Right ventricle myocardium inferior (tissue), 1 donor: ENCODE measurements around the gene MS4A10. TPM values are rescaled to one million over a fixed set of nuclear protein-coding genes. Genes with fewer than 3 reads are reported as not detected.
"Not testable (repeated sequence)": the region's sequence is repeated elsewhere in the genome, so short reads cannot be mapped to it uniquely, and the experiment has no call there.

Experiments
- ATAC-seq: fragments of 200-7000 bp; cut with Tn5 transposase; one replicate; pipeline ENCODE4 v1.9.1; 2020; ENCODE audit warnings: mild to moderate bottlenecking, moderate library complexity
- DNase-seq: peaks from one replicate; pipeline ENCODE4 v3.0.0; 2021; ENCODE audit errors: missing footprints
- intact Hi-C: fragments of 100-400 bp; cut with DNase I; formaldehyde crosslinking; loops from one replicate; pipeline ENCODE4 v1.11.0; 2022
- long read RNA-seq: library from polyadenylated mRNA; unstranded; transcript quantifications from one replicate; pipeline ENCODE4 v2.0.0, GENCODE V29; 2021
- total RNA-seq: library from RNA; stranded (reverse); fragmentation: NEBNext Ultra II Directional; extraction: Animal tissue kit (Norgen Biotek cat#: 25700); gene quantifications from one replicate; pipeline ENCODE4 v1.2.1, GENCODE V29; 2021
- donor health status: DM: no; HTN: yes; CAD: no; lungs with severe emphysema.

Gene MS4A10
- total RNA-seq = not detected
- long read RNA-seq = 0 reads

DNA sequence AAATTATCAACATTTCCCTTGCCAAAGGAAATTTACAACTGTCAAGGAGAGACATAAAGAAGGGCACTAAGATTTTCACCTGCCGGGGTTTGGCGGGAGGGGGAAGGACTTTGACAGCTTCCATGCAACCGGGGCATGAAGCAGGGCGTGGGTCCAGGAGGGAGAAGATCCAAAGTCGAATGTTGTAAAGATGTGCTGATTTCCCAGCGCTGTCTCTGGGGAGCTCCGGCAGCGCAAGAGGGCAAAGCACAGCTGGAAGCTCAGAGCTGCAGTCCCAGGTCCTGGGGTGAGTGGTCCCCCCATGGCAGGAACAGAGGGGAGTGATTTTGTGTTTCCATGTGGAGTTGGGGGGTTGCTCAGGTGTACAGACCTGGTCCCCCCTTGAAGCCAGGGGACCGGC is at the start of gene MS4A10:
MS4A10 (plus strand) TSS at position 198 of the 400 bp plus-strand sequence. CDS start 5,003 bp downstream, outside the sequence.
- intact Hi-C loops = no loop called here
- ATAC-seq = no peak
- no peak for DNase-seq

DNA sequence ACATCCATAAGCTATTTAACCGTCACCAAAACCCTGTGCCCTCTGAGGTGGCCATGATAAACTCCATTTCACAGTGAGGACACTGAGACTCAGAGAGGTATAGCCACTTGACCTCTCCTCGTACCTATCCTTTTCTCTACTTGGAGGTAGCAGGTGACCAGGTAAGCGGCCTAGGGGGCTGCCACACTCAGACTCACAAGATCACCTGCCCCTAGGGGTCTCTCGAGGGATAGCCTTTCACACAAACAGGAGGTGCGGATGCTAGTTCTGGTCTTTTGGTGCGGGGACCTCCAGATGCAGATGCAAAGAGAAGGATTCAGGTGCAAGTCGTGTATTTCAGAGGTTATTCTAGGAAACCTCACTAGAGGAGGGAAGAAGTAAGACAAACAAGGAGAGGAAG is 46.0 kb upstream of the MS4A10 start:
- no peak for ATAC-seq
- intact Hi-C loops = no loop called here
- DNase-seq = no peak

DNA sequence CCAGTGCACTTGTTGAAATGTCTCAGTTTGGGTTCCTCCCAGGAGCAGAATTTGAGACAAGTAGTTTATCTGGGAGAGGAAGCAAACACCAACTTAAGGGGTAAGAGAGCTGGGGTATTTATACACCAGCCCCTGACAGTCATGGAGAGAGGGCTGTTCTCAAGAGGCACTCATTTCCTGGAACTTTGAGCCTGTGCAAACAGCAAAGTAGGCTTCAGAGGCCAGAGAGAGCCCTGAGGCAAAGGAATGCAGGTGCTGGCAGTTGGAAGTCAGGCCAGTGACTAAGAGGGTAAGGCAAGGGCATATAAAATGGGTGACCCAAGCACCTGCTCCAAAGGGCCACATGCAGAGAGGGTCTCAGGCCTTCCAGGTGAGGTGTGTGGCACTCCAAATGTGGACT is 44.6 kb upstream of the MS4A10 start:
- DNase-seq (no peak), ATAC-seq (no peak)
- intact Hi-C loops = no loop called here

DNA sequence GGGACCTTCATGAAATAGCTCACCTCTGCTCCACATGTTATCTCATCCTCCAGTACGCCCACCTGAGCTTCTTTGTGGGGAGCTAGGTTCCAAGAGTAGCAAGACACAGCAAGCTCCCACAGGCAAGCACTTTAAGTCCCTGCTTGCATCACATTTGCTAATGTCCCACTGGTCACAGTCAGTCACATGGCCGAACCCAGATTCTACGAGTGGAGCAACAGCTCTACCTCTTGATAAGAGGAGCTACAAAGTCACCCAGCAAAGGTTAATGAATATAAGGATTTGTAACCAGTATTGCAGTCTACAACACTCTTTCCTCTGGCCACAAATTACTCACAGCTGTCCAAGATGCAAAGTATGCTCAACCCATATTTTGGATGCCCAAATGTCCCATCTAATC is 43.7 kb upstream of the MS4A10 start:
- ATAC-seq (no peak), DNase-seq (no peak)
- intact Hi-C loops = no loop called here

DNA sequence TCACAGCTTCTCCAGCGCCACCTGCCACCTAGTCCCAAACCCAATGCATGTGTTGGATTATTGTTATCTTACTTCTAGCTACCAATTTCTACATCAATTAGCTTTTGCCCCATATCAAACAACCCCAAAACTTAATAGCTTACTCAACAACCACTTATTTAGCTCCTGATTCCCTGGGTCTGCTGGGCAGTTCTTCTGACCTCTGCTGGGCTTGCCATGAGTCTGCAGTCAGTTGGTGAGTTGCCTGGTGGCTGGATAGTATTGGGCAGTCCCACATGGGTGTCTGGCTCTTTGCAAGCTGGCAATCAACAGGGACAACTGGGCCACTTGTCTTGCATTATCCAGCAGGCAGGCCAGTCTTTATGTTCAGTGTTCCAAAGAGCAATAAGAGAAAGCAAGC is 42.1 kb upstream of the MS4A10 start:
- ATAC-seq (no peak), DNase-seq (no peak)
- intact Hi-C loops = no loop called here

DNA sequence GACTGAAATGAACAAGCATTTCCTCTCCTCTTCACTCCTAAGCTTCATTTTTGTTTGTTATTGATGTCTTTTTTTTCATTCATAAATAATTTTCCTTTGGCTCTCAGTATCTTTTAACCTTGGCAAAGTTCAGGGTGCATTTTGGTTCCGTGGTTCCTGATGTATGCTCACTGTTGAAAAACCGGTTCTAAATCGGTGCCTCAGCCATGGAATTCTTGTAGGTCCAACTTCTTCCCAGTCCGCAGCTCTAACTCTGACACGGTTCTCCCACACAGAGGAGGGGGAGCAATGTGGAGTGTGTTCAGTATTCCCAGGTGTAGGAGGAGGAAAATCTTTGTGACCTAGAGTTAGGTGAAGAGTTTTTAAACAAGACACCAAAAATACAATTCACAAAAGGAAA is 41.0 kb upstream of the MS4A10 start:
- ATAC-seq = no peak
- no peak for DNase-seq
- intact Hi-C loops = no loop called here

DNA sequence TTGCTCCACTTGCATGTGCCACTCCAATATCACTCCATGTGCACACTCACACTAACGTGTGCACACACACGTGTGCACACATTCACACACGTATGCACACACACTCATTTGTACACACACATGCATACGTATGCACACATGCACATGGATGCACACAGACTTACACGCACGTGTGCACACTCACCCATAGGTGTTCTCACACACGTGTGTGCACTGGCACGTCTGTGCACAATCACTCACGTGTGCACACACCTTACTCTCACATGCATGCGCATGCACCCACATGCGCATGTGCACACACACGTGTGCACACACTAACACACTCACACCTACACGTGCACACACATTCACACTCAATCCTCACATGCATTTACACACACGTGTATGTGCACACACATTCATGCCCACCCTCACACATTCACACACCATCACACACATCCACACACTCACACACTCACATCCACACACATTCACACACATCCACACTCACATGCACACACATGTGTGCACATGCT is 37.7 kb upstream of the MS4A10 start:
- intact Hi-C loops = no loop called here
- DNase-seq = no peak
- ATAC-seq = no peak

DNA sequence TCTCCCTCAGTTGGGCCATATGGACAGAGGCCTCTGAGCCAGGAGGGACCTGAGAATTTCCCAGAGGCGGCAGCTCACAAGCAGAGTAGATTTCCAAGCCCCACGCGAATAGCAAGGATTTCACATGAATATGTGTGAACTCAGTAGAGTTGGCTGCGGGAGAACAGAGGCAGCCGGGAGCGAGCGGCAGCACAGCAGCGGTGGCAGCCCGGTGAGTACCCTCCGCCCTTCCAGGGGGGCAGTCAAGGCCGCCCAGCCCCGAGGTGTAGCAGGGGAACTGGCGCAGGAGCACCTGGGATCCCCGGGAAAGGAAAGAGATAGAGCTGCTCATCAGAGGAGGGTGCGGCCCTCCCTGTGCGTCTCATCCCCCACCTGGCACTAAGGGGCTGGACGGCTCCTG is 36.9 kb upstream of the MS4A10 start:
- no peak for DNase-seq
- intact Hi-C loops = no loop called here
- no peak for ATAC-seq

DNA sequence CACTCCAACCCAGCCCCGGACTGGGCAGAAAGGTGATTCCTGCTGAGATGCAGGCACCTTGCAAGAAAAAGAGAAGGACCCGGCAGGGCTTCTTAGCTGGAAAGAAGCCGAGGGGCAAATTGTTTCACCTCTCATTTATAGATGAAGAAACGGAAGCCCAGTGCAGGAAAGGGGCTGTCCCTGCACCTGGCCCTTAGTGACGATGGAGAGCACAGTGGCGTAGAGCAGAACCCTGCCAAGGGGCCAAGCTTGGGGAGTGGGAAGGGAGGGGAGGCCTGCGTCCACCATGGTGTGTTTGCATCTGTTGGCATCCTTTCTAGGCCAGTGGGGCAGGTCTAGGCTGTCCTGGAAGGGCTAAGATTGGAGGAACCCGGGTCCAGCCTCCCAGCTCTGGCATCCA is 36.3 kb upstream of the MS4A10 start:
- no peak for DNase-seq
- no peak for ATAC-seq
- intact Hi-C loops = no loop called here

DNA sequence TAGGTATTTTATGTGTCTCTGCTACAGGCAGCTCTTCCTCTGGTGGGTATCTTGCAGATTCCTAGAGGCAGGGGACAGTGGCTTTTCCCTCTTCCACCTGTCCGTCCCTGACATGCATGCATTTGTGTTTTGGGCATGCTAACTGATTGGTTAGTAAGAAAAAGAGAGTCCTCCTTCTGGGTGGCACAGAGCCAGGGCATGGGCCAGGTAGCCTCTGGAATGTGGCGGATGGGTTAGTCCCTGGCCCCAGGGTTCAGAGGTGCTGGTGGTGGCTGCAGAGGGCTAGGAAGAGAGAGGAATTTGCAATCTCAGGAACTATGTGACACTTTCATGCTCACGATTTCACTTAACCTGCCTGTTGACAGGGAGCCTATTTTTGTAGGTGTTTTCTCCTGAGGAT is 34.2 kb upstream of the MS4A10 start:
- DNase-seq (no peak), ATAC-seq (no peak)
- intact Hi-C loops = no loop called here

DNA sequence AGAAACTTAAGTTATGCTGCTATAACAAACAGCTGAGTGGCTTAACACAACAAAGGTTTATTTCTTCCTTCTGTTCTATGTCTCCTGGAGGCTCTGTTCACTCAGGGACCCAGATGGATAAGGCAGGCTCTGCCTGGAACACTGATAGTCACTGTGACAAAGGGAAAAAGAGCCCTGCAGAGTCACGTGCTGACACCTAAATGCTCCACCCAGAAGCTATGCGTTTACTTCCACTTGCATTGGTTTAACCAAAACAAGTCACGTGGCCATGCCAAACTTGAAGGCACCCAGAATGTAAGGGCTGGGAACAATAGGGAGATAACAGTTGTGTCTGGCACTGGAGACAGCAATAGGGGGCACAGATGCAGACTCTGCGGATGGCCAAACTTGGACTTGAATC is 31.8 kb upstream of the MS4A10 start:
- no peak for DNase-seq
- intact Hi-C loops = no loop called here
- no peak for ATAC-seq

DNA sequence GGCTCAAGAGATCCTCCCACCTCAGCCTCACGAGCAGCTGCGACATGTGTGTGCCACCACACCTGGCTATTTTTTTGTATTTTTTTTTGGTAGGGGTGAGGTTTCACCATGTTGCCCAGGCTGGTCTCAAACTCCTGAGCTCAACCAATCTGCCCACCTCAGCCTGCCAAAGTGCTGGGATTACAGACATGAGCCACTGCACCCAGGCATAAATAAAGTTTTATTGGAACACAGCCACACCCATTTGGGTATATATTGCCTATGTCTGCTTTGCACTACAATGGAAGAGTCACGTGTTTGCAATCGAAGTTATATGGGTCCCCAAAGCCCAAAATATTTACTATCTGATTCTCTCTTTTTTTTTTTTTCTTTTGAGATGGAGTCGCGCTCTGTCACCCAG is 30.2 kb upstream of the MS4A10 start:
- intact Hi-C loops = no loop called here
- ATAC-seq = no peak
- no peak for DNase-seq

DNA sequence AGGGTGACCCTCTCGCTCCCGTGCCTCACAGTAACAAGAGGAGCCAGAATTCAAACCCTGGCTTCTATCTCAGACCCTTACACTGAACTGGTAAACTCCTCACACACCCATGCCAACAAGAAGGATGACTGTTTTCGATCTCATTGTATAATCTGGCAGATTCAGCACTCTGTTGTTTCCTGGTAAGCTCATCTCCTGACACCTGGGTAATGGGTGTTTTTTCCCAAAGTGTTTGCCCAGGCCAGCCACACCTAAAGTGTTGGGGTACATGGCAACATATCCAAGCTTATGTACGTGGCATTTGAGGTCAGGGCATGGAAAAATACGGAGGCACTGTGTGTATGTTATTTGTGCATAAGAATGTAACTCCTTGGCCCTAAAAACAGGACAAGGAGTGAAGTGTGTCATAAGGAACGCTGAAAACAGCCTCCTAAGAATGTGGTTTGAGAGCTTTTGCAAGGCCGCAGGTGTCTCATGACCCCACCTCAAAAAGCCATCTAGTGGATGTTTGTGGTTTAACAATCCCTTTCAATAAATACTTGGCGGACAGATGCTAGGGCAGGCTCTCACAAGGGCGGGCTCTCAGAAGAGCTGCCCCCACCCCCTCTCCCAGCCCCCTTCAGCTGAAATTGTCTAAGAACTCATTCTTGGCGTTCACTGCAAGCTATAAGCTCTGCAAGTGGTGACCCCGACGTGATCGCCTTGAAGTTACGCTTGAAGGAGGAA is 28.7 kb upstream of the MS4A10 start, which contains the start of gene MS4A15:
MS4A15 (plus strand) TSS at position 561 of the 726 bp plus-strand sequence. CDS start 6,867 bp downstream, outside the sequence.
- no peak for ATAC-seq
- DNase-seq = no peak
- intact Hi-C loops = no loop called here

DNA sequence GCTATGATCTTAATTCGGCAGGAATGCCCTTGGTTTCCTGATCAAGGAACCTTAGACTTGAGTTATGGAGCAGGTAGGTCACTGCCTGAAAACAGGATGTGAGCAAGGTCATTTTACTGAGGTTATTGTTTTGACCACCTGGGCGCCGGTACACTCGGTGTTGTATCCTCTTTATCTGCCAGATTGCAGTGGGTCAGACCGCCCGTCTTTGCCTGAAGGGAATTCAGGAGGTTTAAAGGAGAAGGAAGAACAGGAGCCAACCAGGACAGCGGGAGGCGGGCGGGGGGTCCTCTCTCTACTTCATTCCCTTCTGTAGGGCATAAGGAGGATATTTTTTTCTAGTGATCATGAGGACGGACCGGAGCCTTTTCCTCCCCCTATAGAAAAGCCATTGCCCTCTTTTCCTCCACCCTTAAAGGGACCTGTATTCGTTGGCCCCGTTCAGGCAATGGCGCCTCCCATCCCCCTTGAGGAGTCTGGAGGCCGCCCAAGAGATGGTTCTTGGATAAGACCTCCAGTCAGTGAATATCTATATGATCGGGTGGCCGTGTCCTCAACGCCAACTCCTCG is 27.8 kb upstream of the MS4A10 start:
- ATAC-seq (no peak), DNase-seq (no peak)
- intact Hi-C loops = no loop called here

DNA sequence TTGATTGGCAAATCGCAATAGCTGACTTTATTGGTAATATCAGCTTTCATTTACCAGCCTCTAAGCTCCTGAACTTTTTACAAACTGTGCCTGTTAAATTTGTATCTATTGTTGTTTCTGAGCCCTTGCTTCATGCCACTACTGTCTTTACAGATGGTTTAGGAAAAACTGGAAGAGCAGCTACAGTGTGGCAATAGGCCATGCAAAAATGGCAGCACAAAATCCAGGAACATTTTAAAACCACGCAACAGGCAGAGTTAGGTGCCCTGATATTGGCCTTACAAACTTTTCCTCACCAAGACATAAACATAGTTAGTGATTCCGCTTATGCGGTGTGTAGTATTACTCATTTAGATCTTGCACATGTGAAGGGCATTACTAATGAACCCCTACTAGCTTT is 26.5 kb upstream of the MS4A10 start:
- DNase-seq, ATAC-seq, intact Hi-C loops: not testable (repeated sequence)

DNA sequence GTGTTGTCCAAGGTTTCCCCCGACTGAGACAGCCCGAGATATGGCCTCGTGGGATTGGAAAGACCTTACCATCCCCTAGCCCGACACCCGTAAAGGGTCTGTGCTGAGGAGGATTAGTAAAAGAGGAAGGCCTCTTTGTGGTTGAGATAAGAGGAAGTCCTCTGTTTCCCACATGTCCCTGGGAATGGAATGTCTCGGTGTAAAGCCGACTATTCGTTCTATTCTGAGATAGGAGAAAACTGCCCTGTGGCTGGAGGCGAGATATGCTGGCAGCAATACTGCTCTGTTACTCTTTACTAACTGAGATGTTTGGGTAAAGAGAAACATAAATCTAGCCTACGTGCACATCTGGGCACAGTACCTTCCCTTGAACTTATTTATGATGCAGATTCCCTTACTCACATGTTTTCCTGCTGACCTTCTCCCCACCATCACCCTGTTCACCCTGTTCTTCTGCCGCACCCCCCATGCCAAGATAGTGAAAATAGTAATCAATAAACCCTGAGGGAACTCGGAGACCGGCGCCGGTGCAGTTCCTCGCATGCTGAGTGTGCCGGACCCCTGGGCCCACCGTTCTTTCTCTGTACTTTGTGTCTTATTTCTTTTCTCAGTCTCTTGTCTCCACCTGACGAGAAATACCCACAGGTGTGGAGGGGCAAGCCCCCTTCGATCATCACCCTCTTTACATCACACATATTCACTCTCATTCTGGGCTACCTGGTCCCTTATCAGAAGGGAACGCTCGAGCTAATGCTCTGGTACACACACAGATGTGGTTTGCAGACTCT is 25.5 kb upstream of the MS4A10 start:
- ATAC-seq, DNase-seq, intact Hi-C loops: not testable (repeated sequence)

DNA sequence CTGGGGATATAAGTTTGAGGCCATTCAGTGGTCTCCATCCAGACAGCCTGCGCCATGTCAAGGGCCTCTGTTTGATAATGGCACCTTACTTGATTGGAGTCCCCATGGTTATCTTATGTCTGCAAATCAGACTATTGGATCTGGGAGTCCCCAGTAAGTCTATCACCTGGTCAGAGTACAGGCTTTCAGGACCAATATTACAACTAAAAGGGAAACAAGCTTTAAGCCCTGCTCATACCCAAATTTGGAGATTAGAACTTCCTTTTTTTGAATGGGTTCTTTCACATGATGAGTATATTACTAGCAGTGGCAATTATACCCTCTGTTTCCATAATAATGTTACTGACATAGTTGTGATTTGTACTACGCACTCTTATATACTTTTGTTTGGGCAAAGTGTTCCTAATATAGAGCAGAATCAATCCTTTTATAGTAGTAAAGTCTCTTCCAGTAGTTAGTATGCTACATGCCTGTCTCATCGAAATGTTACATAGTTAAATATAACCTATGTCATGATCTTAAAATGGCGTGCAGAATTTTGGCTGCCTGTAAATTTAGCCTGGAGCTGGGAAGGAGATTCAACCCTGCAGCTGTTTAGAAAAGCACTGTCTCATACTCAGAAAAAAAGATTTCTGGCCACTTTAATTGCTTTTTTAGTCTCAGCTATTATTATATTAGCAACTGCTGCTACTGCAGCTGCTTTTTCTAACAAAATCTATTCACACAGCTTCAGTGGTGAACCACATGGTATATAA is 23.5 kb upstream of the MS4A10 start:
- no peak for DNase-seq
- no peak for ATAC-seq
- intact Hi-C loops = no loop called here

DNA sequence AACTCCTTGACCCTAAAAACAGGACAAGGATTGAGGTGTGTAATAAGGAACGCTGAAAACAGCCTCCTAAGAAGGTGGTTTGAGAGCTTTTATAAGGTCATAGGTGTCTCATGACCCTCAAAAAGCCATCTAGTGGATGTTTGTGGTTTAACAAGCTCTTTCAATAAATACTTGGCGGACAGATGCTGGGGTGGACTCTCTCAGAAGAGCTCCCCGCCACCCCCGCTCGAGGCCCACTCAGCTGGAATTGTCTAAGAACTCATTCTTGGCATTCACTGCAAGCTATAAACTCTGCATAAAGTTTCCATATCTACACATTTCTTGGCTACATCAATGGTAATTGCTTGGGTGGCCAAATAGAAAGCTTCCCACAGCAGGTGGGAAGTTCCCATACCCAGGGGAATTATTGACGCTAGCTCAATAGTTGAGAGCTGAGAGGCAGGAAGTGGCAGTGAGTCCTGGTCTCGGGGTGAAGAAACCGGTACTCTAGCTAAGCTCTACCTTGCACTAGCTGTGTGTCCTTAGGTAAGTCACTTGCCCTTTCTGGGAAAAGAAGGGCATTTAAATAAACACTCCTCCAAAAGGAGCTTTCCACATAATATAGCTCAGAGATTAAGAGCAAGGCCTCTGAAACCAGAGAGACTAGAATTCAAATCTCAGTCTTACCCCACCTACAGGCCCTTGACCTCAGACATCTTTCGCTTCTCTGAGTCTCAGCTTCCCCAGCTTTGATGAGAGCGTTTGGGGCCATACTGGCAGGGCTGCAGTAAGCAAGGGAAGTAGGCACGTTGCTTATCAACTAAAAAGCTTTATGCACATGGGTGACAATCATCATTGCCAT is 22.1 kb upstream of the MS4A10 start:
- DNase-seq = no peak
- intact Hi-C loops = no loop called here
- ATAC-seq = no peak
